ELF-1 (cell line): ENCODE measurements around the gene PSRC1.

Experiments used
- DNase-seq: peaks from one replicate; pipeline ENCODE4 v3.0.0-alpha.2; 2016; ENCODE audit warnings: low read depth, low spot score

The PSRC1 gene

GRCh38 chr1:109258481-109259466, 24.2 kb downstream of the PSRC1 start:
- DNase-seq, result peak; percentile 13

DNA sequence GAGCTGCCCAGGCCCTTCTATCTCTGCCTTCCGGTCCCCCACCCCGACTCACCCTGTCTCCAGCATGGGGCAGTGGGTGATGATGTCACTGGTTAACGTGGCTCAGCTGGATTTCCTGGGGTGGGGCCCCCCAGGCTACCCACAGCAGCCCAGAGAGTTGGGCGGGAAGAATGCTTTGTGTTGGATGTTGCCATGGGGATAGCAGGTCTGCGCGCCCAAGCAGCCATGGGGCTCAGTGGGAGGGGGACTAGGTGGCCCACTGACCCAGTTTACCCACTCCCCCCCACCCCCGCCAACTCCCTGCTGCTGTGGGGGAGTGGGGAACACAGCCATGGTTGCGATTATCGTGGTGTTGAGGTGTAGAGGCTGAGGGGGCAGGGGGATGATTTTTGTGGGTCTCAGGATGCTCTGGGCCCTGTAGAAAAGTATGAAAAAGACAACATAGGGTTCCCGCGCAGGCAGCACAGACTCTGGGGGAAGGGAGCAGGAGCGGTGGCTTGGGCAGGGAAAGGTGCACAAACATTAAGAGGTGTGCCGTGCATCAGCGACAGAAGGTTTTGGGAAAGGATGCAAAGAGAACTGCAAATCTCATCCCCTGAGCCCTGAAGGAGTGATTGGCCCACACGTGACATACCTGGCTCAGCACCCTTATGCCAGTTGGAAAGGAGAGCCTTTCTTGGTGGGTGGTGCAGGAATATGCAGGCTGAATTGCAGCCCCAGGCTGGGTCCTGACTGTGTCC, 25.1 kb downstream of the PSRC1 start:
- no peak for DNase-seq

DNA sequence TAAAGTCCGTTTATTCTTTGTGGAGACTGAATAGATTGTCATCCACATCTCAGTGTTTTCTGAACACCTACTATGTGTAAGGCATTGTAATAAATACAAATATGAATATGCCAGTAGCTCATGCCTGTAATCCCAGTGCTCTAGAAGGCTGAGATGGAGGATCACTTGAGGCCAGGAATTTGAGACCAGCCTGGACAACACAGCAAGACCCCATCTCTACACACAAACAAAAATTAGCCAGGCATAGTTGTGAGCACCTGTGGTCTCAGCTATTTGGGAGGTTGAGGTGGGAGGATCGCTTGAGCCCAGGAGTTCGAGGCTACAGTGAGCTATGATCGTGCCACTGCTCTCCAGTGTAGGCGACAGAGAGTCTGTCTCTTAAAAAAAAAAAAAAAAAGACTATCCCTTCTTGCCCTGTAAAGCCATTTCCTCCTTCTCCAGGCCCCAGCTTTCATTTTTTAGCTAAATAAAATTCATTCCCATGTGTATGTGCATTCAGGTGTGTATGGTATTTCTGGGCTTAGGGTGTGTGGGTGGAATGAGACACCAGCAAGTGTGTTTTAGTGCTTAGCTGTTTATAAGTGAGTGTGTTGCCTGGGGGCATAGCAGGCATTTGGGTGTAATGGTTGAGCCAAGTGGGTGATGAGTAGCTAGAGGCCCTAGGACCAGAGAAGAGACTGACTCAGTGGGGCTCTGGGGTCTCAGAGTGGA, 25.8 kb downstream of the PSRC1 start:
- no peak for DNase-seq

- DNase-seq, result no peak
Observed at GRCh38 chr1:109256085-109256484, 26.9 kb downstream of the PSRC1 start.

- DNase-seq, result no peak
Observed at GRCh38 chr1:109255678-109256077, 27.3 kb downstream of the PSRC1 start.

- DNase-seq, result peak; percentile 59
Observed at GRCh38 chr1:109255097-109255651, 27.8 kb downstream of the PSRC1 start.

DNA sequence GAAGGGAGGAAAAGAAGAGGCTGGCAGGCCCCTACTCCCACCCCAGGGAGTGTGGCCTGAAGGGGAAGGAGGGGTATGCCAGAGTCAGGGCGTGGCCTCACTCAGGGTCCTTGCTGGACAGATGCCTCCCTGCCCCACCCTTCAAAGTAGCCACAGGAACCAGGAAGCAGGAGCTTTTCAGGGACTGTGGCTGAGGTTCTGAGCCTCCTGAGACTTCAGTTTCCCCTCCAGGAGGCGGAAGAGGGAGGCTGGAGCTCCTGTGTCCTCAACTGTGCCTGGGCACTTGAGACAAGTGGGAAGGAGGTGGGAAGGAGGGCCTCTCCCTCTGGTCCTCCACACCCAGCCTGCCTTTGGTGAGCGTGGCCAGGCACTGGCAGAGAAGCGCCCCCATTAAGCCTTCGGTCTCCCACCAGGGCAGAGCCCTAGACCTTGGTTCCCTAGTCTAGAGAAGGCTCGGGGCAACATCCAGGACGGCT, 28.3 kb downstream of the PSRC1 start:
- peak; percentile 68 for DNase-seq

GRCh38 chr1:109253803-109254620, 28.9 kb downstream of the PSRC1 start:
- DNase-seq, result peak; percentile 81

- no peak for DNase-seq
Observed at GRCh38 chr1:109252893-109253802, 29.8 kb downstream of the PSRC1 start.

DNA sequence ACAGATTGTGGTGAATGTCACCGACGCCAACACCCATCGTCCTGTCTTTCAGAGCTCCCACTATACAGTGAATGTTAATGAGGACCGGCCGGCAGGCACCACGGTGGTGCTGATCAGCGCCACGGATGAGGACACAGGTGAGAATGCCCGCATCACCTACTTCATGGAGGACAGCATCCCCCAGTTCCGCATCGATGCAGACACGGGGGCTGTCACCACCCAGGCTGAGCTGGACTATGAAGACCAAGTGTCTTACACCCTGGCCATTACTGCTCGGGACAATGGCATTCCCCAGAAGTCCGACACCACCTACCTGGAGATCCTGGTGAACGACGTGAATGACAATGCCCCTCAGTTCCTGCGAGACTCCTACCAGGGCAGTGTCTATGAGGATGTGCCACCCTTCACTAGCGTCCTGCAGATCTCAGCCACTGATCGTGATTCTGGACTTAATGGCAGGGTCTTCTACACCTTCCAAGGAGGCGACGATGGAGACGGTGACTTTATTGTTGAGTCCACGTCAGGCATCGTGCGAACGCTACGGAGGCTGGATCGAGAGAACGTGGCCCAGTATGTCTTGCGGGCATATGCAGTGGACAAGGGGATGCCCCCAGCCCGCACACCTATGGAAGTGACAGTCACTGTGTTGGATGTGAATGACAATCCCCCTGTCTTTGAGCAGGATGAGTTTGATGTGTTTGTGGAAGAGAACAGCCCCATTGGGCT, 30.6 kb downstream of the PSRC1 start:
- no peak for DNase-seq

DNA sequence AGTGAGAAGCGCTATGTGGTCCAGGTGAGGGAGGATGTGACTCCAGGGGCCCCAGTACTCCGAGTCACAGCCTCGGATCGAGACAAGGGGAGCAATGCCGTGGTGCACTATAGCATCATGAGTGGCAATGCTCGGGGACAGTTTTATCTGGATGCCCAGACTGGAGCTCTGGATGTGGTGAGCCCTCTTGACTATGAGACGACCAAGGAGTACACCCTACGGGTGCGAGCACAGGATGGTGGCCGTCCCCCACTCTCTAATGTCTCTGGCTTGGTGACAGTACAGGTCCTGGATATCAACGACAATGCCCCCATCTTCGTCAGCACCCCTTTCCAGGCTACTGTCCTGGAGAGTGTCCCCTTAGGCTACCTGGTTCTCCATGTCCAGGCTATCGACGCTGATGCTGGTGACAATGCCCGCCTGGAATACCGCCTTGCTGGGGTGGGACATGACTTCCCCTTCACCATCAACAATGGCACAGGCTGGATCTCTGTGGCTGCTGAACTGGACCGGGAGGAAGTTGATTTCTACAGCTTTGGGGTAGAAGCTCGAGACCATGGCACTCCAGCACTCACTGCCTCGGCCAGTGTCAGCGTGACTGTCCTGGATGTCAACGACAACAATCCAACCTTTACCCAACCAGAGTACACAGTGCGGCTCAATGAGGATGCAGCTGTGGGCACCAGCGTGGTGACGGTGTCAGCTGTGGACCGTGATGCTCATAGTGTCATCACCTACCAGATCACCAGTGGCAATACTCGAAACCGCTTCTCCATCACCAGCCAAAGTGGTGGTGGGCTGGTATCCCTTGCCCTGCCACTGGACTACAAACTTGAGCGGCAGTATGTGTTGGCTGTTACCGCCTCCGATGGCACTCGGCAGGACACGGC, 31.4 kb downstream of the PSRC1 start:
- no peak for DNase-seq

- no peak for DNase-seq
Observed at GRCh38 chr1:109250454-109251276, 32.3 kb downstream of the PSRC1 start.

DNA sequence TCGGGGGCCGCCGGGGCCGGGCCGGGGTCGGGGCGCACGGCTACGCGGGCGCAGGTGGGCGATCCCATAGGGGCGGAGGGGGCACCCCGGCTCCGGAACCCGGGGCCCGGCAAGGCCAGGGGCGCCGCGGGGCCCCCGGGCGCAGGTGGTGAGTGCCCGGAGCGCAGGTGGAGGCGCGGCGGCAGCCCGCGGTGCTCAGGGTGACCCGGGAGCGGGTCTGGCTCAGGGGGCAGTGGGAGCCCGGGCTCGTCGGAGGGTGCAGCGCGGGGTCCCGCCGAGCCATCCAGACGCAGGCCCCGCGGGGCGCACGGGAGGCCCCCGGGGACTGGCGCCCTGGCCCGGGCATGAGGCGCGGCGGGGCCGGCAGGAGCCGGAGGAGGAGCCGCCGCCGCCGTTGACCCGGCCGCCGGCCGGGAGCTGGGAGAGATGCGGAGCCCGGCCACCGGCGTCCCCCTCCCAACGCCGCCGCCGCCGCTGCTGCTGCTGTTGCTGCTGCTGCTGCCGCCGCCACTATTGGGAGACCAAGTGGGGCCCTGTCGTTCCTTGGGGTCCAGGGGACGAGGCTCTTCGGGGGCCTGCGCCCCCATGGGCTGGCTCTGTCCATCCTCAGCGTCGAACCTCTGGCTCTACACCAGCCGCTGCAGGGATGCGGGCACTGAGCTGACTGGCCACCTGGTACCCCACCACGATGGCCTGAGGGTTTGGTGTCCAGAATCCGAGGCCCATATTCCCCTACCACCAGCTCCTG, 33.1 kb downstream of the PSRC1 start:
- DNase-seq, result no peak

DNA sequence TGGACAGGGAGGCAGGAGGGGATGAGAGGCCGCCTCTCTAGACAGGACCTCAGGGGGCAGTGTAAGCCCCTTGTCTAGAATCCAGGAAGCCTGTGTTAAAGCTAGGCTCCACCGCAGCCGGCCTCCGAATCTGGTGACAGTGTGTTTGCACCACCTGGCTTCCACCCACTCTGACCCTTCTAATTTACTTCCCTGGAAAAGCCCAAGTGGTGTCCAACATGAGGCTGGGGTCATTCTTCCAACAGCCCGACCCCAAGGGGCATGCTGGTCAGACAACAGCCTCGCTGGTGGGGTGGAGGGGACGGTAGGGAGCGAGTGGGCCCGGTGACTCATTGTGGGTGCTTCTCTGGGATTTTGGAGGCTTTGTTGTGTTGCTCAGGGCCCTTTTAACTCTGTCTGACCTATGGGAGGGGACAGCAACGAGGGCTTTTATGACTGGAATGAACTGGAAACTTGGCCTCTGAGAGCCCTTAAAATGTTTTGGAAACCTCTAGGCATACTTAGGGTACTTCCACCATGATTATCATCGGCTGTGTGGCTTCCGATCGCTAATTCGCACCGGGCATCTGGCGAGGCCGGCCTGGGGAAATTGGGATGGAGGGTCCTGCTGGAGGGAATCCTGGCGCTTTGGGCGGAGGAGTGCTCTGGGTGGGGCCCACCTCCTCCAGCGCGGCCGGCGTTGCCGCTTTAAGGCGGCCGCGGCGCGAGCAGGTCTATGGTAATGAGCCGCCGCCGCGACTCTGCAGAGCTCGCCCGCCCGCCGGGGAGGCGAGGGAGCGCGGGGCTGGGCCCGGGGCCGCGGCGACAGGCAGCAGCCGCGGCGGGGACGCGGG, 33.9 kb downstream of the PSRC1 start, which contains the start of gene CELSR2:
Gene CELSR2 (plus strand): TSS at position 743 of the 833 bp plus-strand sequence. CDS start 541 bp downstream, outside the sequence.
- DNase-seq, result peak; percentile 91

GRCh38 chr1:109248444-109248796, 34.5 kb downstream of the PSRC1 start:
- no peak for DNase-seq
